HG03066 (cell line): ENCODE results near the gene SAMD4B.

Experiments
- ATAC-seq: cut with Tn5 transposase; IDR thresholded peaks from one replicate; pipeline ENCODE4 v1.9.1; 2021; ENCODE audit warnings: low read depth; ENCODE audit not compliant: unreplicated experiment

The SAMD4B gene, protein sequence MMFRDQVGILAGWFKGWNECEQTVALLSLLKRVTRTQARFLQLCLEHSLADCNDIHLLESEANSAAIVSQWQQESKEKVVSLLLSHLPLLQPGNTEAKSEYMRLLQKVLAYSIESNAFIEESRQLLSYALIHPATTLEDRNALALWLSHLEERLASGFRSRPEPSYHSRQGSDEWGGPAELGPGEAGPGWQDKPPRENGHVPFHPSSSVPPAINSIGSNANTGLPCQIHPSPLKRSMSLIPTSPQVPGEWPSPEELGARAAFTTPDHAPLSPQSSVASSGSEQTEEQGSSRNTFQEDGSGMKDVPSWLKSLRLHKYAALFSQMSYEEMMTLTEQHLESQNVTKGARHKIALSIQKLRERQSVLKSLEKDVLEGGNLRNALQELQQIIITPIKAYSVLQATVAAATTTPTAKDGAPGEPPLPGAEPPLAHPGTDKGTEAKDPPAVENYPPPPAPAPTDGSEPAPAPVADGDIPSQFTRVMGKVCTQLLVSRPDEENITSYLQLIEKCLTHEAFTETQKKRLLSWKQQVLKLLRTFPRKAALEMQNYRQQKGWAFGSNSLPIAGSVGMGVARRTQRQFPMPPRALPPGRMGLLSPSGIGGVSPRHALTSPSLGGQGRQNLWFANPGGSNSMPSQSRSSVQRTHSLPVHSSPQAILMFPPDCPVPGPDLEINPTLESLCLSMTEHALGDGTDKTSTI

GRCh38 chr19:39341719-39342604, at the start of gene SAMD4B:
Gene SAMD4B (plus strand): TSS chr19:39342421. CDS start chr19:39356894, 14,473 bp downstream.
- ATAC-seq = peak; percentile 83

DNA sequence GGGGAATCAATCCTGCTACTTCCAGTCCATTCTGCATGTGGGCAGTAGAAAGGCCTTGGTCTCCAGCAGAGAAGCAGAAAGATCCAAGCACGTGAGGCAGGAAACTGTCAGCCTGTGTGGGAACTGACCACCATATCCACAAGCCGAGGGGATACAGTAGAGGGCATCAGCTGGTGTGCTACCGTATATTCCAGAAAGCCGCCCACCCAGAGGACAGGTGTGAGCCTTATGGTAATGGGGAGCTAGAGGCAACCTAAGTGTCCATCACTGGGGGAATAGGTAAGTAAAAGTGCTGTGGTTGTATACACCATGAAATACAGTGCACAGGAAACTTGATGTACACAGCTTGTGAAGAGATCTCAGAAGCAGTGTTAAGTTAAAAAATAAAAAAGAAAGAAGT, 48.8 kb upstream of the SAMD4B start:
- ATAC-seq = no peak

DNA sequence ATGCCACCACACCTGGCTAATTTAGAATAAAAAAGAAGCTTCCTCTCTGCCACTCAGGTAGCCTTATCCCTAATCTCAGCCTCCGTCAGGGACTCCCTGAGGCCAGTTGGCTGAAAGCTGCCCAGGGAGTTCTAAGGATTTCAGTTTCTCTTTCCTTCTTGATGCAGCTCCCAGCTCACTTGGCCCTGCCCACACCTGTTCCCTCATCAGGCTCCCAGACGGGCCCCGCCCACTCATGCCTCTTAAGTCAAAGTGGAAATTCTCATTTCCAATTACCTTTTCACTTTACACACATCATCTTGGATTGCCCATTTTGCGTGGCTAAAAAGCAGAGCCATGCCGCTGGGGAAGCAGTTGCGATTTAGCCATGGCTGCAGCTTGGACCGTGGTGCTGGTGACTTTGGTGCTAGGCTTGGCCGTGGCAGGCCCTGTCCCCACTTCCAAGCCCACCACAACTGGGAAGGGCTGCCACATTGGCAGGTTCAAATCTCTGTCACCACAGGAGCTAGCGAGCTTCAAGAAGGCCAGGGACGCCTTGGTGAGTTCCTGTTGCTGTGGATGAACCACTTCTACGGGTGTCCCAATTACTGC, 46.1 kb upstream of the SAMD4B start, which contains the start of gene IFNL1:
Gene IFNL1 (plus strand): TSS at position 353 of the 591 bp plus-strand sequence. CDS start 15 bp downstream, at position 368.
- no peak for ATAC-seq

- ATAC-seq = no peak
These were observed 45.3 kb upstream of the SAMD4B start for GRCh38 chr19:39296906-39297305.

DNA sequence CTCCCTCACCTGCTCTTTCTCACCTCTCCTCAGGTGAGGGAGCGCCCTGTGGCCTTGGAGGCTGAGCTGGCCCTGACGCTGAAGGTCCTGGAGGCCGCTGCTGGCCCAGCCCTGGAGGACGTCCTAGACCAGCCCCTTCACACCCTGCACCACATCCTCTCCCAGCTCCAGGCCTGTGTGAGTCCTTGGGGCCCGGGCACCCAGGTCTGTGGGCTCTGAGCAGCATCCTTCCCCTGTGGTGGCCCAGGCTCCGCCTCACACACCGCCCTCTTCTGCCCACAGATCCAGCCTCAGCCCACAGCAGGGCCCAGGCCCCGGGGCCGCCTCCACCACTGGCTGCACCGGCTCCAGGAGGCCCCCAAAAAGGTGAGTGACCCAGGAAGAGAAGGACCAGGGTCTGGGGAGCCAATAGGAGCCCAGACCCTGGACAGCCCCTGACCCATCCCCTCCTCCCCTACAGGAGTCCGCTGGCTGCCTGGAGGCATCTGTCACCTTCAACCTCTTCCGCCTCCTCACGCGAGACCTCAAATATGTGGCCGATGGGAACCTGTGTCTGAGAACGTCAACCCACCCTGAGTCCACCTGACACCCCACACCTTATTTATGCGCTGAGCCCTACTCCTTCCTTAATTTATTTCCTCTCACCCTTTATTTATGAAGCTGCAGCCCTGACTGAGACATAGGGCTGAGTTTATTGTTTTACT, 44.1 kb upstream of the SAMD4B start:
- no peak for ATAC-seq

DNA sequence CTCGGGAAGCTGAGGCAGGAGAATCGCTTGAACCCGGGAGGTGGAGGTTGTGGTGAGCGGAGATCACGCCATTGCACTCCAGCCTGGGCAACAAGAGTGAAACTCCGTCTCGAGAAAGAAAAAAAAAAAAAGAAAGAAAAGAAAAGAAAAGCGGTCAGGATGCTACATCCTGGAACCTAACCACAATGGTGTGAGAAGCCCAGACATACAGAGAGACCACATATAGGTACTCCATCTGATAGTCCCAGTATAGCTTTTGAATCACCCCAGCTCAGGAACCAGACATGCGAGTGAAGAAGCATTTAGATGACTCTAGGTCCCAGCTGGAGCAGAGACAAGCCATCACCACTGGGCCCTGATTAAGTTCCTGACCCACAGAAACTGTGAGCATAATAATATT, 42.8 kb upstream of the SAMD4B start:
- ATAC-seq = no peak

GRCh38 chr19:39299832-39300231, 42.4 kb upstream of the SAMD4B start:
- no peak for ATAC-seq

- ATAC-seq = no peak
These were observed 41.2 kb upstream of the SAMD4B start for GRCh38 chr19:39301021-39301420.

GRCh38 chr19:39301562-39301961, 40.7 kb upstream of the SAMD4B start:
- ATAC-seq = no peak

GRCh38 chr19:39303373-39304184, 38.6 kb upstream of the SAMD4B start:
- ATAC-seq = no peak

DNA sequence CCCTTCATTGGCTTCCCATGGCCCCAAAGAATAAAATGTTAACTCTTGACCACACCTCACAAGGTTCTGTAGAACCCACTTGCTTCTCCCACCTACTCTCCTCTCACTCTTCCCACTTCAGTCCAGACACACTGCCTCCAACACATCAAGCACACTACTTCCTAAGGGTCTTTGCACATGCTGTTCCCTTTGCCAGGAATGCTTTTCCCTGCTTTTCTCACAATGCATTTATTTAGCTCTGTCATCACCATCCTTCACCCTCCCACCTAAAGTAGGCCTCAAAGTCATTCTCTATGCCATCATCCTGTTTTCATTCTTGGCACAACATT, 38.1 kb upstream of the SAMD4B start:
- no peak for ATAC-seq

GRCh38 chr19:39304701-39305571, 37.3 kb upstream of the SAMD4B start:
- no peak for ATAC-seq

GRCh38 chr19:39306075-39306474, 36.1 kb upstream of the SAMD4B start:
- ATAC-seq = no peak

GRCh38 chr19:39307046-39307821, 35.0 kb upstream of the SAMD4B start:
- no peak for ATAC-seq

GRCh38 chr19:39307822-39308530, 34.2 kb upstream of the SAMD4B start:
- no peak for ATAC-seq

GRCh38 chr19:39308531-39309304, 33.5 kb upstream of the SAMD4B start:
- ATAC-seq = no peak
